ENCODE data around the gene IPO8. TPM values are rescaled to one million over a fixed set of nuclear protein-coding genes. Genes with fewer than 3 reads are reported as not detected.

Gene IPO8
- total RNA-seq, 1 experiment from 2014 or later: 75.0 TPM

DNA sequence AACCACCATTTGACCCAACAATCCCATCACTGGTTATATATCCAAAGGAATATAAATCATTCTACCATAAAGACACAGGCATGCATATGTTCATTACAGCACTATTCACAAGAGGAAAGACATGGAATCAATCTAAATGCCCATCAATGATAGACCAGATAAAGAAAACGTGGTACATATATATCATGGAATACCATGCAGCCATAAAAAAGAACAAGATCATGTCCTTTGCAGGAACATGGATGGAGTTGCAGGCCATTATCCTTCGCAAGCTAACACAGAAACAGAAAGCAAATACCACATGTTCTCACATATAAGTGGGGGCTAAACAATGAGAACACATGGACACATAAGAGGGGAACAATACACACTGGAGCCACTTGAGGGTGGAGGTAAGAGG, 43.4 kb upstream of the IPO8 start:
- no peaks in the 10 kb centered on the region for H4K20me1 ChIP-seq (ENCODE audit: insufficient read depth)
- no peaks in the 10 kb centered on the region for H3K9me2 ChIP-seq (ENCODE audit: insufficient read depth)
- H2AFZ ChIP-seq: no peak overlapping the region
- ChIA-PET CTCF (no interaction called here), POLR2A (ENCODE audit: unreplicated experiment) (no interaction called here)
- no peaks in the 10 kb centered on the region; the same call in none of the 2 replicates for H3F3A ChIP-seq (ENCODE audit: insufficient read depth, low read depth)
- H3K9me3 ChIP-seq (ENCODE audit: insufficient read depth, low read depth): no peaks in the 10 kb centered on the region
- TF ChIP-seq EZH2 (IDR thresholded peaks at IDR 0.05; ENCODE audit: low read depth): no peak
- no peak overlapping the region for H3K27ac ChIP-seq
- intact Hi-C loops (cut with micrococcal nuclease; ENCODE audit: unreplicated experiment): loop anchor here (1.0 kb wide), 1 partner anchor 23 kb away; no protein-coding TSS in a partner anchor
- no peak overlapping the region for H3K4me2 ChIP-seq
- H3K79me2 ChIP-seq (ENCODE audit: low read depth): peaks cover 32% of the 10 kb centered on the region
- H3K4me1 ChIP-seq (replicated peaks; ENCODE audit: insufficient read depth): no peaks in the 10 kb centered on the region
- no peak for DNase-seq
- H3K36me3 ChIP-seq (ENCODE audit: low read depth): peaks cover 31% of the 10 kb centered on the region
- H3K27me3 ChIP-seq (ENCODE audit: insufficient read depth, low read depth): no peaks in the 10 kb centered on the region
- BruUV-seq (replicated peaks): no TSS peak
- no peak overlapping the region for H3K4me3 ChIP-seq

DNA sequence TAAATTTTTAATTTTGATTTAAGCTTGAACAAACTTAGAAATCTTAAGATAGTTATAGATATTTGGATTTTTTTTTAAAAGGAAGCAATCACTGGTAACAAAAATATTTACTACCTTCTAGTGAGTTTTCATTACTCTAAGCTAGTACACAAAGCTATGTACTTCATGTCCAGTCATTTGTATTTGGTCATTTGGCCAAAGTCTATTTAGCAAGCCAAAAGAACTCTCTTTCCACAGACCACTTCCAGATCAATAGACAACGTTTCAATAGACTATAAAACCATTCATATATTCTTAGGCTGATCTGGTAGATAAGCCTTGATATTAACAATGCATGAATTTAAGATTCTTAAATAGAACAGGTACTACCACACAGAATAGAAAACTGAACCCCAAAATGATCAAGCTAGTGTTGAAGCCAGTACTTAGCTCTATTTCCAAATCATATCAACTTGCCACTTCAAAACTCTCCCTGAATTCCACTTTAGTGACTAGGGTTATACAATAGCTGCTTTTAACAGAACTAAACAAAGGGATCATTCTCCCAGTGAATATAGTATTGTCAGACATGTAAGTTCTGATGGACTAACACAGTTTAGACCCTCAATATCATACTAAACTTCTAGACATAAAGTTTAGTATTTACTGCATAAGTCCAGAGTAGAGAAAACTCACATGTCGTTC, 37.4 kb upstream of the IPO8 start:
- ChIA-PET POLR2A (ENCODE audit: unreplicated experiment) (no interaction called here), CTCF (interaction anchor here (0.6 kb wide), 1 partner anchor 761 kb away, joined by 4 read pairs; no protein-coding TSS in a partner anchor)
- no peak overlapping the region for H3K4me3 ChIP-seq
- no peaks in the 10 kb centered on the region for H3K27me3 ChIP-seq (ENCODE audit: insufficient read depth, low read depth)
- no peak overlapping the region for H3K27ac ChIP-seq
- peaks cover 48% of the 10 kb centered on the region for H3K36me3 ChIP-seq (ENCODE audit: low read depth)
- intact Hi-C loops (cut with micrococcal nuclease; ENCODE audit: unreplicated experiment): no loop called here
- no peak for TF ChIP-seq EZH2 (IDR thresholded peaks at IDR 0.05; ENCODE audit: low read depth)
- TF ChIP-seq, protein P1, sequence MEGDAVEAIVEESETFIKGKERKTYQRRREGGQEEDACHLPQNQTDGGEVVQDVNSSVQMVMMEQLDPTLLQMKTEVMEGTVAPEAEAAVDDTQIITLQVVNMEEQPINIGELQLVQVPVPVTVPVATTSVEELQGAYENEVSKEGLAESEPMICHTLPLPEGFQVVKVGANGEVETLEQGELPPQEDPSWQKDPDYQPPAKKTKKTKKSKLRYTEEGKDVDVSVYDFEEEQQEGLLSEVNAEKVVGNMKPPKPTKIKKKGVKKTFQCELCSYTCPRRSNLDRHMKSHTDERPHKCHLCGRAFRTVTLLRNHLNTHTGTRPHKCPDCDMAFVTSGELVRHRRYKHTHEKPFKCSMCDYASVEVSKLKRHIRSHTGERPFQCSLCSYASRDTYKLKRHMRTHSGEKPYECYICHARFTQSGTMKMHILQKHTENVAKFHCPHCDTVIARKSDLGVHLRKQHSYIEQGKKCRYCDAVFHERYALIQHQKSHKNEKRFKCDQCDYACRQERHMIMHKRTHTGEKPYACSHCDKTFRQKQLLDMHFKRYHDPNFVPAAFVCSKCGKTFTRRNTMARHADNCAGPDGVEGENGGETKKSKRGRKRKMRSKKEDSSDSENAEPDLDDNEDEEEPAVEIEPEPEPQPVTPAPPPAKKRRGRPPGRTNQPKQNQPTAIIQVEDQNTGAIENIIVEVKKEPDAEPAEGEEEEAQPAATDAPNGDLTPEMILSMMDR (conservative IDR thresholded peaks at IDR 0.05): no peak
- peaks cover 4% of the 10 kb centered on the region; the same call in 1 of the 2 replicates for H3K79me2 ChIP-seq (ENCODE audit: low read depth)
- H3K4me2 ChIP-seq: no peak overlapping the region
- H3K9me3 ChIP-seq (ENCODE audit: insufficient read depth, low read depth): no peaks in the 10 kb centered on the region
- no peak overlapping the region for H2AFZ ChIP-seq
- no peak for DNase-seq
- BruUV-seq (replicated peaks): no TSS peak
- no peaks in the 10 kb centered on the region for H4K20me1 ChIP-seq (ENCODE audit: insufficient read depth)
- H3F3A ChIP-seq (ENCODE audit: insufficient read depth, low read depth): 0 out of 2 replicates have a peak, but pooled peaks cover 4% of the 10 kb centered on the region
- H3K9me2 ChIP-seq (ENCODE audit: insufficient read depth): no peaks in the 10 kb centered on the region
- no peaks in the 10 kb centered on the region for H3K4me1 ChIP-seq (replicated peaks; ENCODE audit: insufficient read depth)

DNA sequence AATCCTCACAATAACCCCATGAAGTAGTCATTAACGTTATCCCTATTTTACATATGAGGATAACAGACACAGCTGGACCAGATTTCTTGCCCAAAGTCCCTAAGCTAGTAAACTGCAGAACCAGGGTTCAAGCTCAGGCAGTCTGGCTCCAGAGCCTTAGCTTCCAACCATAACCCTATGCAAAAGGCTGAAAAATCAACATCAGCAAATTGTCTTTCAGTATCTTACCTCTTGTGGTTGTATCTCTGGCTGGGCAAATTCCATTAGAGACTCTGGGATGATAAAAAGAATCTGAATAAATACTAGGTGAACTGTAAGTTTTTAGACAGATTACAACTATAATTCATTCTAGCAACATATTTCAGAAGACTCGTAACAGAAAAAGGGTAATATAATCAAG, 34.3 kb upstream of the IPO8 start:
- H3F3A ChIP-seq (ENCODE audit: insufficient read depth, low read depth): peaks cover 26% of the 10 kb centered on the region; the same call in 1 of the 2 replicates
- H3K9me3 ChIP-seq (ENCODE audit: insufficient read depth, low read depth): no peaks in the 10 kb centered on the region
- peaks cover 38% of the 10 kb centered on the region for H3K36me3 ChIP-seq (ENCODE audit: low read depth)
- CTCF ChIA-PET: no interaction called here
- no peak overlapping the region for H3K27ac ChIP-seq
- no peaks in the 10 kb centered on the region for H3K27me3 ChIP-seq (ENCODE audit: insufficient read depth, low read depth)
- peaks cover 22% of the 10 kb centered on the region for H3K4me1 ChIP-seq (replicated peaks; ENCODE audit: insufficient read depth)
- no peaks in the 10 kb centered on the region for H4K20me1 ChIP-seq (ENCODE audit: insufficient read depth)
- BruUV-seq (replicated peaks): no TSS peak
- POLR2A ChIA-PET (ENCODE audit: unreplicated experiment): interaction anchor here (0.7 kb wide), 1 partner anchor 26 kb away, joined by 3 read pairs; no protein-coding TSS in a partner anchor
- no peak for DNase-seq
- no peak overlapping the region for H3K4me2 ChIP-seq
- H2AFZ ChIP-seq: no peak overlapping the region
- peaks cover 6% of the 10 kb centered on the region for H3K79me2 ChIP-seq (ENCODE audit: low read depth)
- H3K4me3 ChIP-seq: no peak overlapping the region
- H3K9me2 ChIP-seq (ENCODE audit: insufficient read depth): no peaks in the 10 kb centered on the region
- intact Hi-C loops (cut with micrococcal nuclease; ENCODE audit: unreplicated experiment): no loop called here
- TF ChIP-seq, protein P1 (conservative IDR thresholded peaks at IDR 0.05): no peak
- TF ChIP-seq EZH2 (IDR thresholded peaks at IDR 0.05; ENCODE audit: low read depth): no peak
